GM11168 (cell line): Measurements from ENCODE around the gene TMC1.

Experiments
- in situ Hi-C: fragments of 300-500 bp; cut with MboI; formaldehyde crosslinking; loops from one replicate; pipeline ENCODE4 v1.12.0; 2022; ENCODE audit warnings: low sequenced_read_pairs; ENCODE audit not compliant: unreplicated experiment

The TMC1 gene

DNA sequence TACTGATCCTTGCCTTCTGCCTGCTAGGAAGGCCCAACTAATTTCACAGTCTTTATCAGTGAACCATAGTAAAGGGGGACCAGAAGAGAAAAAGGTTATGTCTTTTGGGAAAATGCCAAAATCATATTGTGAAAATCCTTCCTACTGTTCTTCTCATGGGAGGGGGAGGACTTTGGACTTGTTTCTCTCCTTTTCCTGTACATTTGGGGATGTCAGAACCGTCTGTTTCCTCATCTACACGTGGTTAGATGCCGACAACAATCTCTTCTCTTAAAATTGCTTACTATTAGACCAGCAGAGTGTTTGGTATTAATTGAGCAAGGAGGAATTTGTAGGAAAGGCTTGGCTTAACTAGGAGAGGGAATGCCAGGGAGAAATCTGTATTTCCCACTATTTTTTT, 77.2 kb downstream of the TMC1 start:
- in situ Hi-C loops = no loop called here

DNA sequence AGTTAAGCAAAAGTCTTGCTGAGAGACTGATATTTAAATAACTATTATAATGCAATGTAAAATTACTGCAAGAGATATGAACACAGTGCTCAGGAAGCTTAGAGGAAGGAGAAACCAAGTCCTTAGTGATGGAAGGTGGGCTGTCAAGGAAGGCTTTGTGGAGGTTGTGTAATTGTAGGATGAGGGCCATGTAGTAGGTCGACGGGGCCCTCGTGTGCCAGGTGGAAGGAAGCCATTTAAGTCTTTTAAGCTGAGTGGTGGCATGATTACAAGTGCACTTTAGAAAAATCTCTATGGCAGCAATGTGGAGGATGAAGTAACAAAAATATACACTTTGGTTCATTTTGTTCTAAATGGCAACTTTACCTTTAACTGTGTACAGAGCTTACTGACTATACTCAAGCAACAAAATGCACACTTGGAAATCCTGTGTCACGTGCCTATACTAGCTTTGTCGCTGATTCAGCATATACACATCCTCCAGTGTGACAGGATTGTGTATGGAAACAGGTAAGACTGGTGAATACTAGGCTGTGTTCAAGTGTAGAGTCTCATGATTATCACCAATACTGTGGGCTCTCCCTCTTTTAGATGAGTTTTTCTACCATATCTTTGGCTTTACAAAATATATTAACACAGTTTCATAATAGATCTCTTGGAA, 78.6 kb downstream of the TMC1 start:
- in situ Hi-C loops = no loop called here

DNA sequence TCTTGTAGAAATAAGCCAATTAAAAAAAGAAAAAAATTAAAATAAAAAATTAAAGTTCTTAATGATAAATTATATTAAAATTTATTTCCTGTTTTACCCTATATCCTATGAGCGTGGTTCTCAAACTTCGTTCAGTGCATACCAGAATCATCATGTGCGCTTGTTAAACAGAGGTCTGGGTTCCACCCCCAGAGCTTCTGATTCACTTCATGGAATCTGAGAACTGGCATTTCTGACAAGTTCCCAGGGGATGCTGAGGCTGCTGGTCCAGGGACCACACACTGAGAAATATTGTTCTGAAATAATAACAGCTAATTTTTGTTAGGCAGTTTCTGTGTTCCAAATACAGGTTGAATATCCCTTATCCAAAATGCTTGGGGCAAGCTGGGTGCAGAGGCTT, 79.3 kb downstream of the TMC1 start:
- in situ Hi-C loops = no loop called here

DNA sequence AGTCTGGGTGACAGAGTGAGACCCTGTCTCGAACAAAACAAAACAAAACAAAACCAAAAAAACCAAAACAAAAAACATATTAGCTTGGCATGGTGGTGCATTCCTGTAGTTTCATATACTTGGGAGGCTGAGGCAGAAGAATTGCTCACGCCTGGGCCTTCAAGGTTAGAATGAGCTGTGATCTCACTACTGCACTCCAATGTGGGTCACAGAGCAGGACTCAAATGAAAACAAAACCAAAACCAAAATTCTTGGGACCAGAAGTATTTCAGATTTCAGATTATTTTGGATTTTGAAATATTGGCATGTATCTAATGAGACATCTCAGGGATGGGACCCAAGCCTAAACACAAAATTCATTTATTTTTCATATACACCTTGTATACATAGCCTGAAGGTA, 80.2 kb downstream of the TMC1 start:
- in situ Hi-C loops = no loop called here

DNA sequence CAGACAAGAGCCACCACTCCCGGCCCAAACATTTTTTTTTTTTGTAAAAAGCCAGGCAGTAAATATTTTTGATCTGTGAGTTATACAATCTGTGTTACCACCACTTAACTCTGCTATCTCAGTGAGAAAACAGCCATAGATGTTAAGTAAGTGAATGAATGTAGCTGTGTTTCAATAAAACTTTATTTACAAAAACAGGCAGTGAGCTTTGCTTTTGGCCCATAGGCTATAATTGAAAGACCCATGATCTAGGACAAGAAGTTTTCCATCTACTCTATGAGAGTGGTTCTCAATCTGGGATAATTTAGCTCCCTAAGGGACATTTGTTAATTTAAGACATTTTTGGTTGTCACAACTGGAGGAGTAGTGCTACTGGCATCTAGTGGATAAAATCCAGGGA, 91.0 kb downstream of the TMC1 start:
- in situ Hi-C loops = no loop called here

DNA sequence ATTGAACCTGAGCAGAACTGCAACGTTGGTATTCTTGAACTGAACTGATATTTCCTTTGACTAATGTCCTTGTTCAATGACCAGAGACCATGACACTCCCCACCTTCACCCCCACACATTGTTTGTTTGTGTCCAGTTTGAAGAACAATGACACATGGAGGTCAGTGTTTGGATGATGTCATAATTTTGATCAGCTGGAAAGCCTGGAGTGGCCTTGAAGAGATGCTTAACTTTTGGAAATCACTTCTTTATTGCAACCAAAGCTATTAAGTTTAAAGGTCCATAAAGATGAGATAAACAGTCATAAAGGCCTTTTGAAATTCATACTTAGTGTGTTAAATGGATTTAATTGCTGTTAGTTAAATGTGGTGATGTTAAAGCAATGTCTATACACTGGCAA, 92.7 kb downstream of the TMC1 start:
- in situ Hi-C loops = no loop called here

DNA sequence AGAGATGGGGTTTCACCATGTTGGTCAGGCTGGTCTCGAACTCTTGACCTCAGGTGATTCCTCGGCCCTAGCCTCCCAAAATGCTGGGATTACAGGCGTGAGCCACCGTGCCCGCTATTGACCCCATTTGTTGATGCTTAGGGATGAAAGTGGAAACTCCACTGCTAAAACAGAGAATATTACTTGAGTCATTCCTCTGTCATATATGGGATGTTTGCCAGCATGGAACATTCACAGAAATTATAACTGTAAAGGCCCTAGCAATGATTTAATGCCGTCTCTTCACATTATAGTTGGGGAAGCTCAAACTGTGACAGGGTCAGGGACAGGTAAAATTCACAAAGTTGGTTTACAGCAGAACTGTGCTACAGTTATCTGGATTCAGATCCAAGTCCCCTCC, 94.5 kb downstream of the TMC1 start:
- in situ Hi-C loops = no loop called here

DNA sequence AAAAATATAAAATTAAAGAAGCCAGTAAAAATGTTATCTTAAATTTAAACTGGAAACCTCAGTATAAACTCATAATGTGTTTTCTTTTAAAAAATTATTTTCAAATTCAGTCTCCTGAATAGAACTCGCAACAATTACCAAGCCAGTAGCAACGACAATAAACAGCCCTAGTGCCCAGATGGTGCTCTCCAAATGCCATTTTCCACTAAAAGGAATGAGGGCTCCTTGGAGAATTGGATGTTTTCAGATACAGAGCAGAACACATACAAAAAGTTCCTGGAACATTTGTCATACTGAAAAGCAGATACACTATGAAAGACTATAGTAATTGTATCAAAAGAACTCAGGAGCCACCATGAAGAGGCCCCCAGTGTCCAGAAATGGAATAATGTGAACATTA, 97.4 kb downstream of the TMC1 start:
- in situ Hi-C loops = no loop called here

DNA sequence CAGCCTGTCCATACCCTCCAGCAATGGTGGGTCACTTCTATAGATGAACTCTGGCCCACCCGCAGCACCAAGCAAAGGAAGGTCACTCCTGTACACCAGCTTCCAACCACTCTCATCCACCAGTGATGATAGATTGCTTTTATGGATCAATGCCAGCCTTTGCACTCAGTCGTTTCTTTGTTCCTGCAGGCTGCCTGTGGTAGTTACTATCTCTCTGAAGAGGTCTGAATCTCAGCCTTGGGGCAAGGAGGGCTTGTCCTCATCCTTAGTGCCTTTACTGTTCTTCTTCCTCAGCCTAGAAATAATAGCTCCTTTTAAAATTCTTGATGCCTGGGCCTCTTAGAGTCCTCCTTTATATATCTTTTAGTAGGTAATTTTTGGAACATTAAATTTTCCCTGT, 100.8 kb downstream of the TMC1 start:
- in situ Hi-C loops = no loop called here

DNA sequence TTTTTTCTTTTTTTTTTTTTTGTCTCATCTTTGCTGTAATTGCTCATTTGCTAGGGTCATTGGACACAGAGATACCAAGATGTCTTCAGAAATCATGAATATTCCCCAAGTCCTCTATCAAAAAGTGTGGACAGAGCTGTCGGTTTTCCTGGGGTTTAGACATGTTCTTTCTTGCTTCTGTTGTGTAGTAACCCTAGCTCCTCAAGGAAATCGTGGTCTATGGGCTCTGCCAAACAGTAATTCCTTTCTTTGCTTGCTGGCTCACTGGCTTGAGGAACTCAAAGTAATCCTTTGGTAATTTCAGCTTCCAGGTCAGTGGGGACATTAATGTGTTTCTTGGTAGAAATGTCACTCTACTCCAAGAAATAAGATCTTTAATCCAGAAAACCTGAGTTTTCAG, 101.7 kb downstream of the TMC1 start:
- in situ Hi-C loops = no loop called here

DNA sequence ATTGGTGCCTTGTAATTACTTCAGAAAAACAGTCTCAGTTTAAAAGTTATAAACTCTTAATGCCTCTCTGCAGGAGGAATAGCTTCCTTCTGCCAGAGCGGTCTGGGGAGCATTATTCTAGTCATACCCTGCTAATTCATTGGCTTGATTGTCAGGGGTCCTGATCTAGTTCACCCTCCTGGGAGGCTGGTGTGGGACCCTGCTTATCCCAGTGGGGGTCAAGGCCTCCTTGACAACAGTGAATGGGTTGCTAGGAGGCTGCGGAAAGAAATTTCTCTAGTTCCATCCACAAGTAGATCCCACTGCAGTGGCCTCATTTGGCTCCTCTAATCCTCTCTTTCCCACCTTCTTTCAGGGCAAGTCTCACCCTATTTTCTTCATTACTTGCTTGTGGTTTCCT, 105.7 kb downstream of the TMC1 start:
- in situ Hi-C loops = no loop called here

DNA sequence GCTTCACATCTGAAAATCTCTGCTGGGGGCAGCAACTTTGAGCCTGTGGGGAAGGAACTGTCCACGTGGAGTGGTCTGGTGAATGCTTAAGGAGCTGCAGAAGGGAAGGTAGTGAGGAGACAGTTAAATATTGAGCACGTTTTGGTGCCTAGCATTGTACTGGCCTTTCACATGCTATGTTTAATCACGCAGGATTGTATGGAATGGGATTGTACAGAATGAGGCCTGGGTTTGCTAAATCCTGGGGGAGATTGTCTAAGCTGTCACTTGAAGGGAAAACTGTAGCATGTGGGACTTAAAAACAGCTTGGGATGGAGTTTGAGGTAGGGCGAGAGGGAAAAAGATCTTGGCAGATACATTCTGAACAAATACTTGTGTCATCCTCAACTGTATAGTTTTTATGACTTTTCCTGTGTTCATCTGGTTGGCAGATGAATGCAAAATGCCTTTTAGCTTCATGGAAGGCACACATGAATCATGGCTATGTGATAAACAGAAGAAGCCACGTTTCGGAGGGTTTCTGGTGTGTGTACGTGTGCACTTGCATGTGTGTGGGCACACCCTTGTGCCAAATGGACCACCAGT, 106.6 kb downstream of the TMC1 start:
- in situ Hi-C loops = no loop called here

DNA sequence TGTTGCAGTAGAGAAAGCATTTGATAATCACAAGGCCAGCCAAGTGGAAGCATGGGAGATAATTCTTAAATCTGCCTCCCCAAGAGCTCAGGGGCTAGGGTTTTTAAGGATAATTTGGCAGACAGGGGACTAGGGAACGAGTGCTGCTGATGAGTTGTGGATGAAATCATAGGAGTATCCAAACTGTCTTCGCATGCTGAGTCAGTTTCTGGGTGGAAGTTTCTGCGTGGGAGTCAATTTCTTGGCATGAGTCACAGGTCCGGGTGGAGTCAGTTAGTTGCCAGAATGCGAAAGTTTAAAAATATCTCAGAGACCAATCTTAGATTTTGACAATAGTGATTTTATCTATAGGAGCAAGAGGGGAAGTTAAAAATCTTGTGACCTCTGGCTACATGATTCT, 112.6 kb downstream of the TMC1 start:
- in situ Hi-C loops = no loop called here

DNA sequence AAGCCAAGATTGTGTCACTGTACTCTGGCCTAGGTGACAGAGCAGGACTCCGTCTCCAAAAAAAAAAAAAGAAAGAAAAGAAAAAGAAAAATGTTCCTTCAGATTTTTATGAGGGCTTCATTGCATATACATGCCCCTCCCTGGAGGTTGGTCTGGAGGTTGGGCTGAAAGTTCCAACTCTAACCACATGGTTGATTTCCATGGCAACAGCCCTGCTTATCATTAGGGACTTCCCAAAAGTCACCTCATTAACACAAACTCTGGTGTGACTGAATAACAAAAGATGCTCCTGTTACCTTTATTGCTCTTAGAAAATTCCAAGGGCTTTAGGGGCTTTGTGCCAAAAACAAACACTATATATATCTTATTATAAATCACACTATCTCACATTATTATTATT, 113.8 kb downstream of the TMC1 start:
- in situ Hi-C loops = no loop called here

DNA sequence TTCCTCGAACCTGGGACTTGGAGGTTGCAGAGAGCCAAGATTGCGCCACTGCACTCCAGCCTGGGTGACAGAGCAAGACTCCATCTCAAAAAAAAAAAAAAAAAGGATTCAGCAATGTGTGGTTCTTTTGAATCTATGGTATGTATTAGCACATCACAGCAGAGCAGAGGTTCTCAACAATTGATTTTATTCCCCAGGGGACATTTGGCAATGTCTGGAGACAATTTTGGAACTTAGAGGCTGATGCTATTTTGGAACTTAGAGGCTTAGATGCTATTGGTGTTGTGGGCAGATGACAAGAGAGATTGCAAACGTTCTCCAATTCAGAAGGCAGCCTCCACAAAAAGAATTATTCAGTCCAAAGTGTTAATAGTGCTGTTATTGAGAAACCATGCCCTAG, 115.2 kb downstream of the TMC1 start:
- in situ Hi-C loops = no loop called here

DNA sequence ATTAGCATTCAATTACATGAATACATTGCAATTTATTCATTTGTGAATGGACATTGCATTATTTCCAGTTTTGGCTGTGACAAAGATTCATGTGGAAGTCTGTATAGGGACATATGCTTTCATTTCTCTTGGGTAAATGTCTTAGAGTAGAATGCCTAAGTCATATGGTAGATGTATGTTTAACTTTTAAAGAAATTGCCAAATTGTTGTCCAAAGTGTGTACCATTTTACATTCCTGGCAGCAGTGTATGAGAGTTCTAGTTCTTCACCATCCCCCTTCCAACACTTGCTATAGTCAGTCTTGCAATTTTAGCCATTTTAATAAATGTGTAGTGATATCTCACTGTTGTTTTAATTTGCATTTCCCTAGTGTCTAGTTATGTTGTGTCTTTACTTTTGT, 122.2 kb downstream of the TMC1 start:
- in situ Hi-C loops = no loop called here

DNA sequence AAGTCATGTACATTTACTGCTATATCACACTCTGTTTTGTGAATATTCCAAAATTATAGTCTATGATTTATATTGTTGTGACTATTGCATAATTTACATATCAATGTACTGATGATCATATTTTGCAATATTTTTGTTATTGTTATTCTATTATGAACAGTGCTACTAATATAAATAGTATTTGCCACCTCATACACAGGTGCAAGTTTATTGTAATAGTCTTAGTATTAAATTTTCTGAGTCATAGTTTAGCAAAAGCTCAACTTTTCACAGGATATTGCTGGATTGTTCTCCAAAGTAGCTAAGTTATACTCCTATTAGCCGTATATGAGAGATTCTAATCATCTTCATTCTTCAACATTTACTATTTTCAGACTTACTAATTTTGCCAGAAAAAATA, 124.7 kb downstream of the TMC1 start:
- in situ Hi-C loops = no loop called here

DNA sequence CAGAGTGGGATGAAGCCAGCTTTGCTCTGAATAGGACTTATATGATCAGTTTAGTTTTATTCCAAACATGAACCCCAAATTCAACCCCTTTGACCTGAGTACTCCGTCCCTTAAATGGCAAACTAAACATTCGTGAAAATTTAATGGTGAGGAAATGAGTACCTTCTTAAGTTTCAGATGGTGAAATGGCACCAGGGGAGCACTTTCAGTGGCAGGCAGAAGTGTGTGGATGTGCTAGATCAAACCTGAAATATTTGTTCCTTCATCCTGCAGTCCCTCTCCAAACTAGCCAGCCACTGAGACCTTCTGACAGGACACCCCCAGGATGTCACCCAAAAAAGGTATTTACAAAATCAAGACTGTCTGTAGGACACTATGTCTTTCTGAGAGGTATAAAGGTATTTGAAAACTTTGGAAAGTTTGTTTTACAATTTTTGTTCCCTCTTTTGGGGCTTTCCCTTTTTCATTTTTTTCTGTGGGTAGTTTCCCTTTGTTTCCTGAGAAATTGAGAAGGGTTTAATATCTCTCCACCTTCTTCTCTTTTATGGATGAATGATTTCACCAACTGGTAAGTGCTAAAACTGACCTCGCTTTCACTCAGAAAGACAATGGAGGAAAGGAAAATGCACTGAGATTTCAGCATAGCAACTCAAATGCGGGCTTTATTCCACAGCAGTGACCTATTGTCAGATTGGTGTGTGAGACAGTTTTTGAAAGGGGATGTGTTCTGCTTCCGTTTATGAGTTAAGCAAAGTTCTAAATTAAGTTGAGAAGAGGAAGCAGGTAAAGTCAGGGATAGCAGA, 127.1 kb downstream of the TMC1 start:
- in situ Hi-C loops = no loop called here

DNA sequence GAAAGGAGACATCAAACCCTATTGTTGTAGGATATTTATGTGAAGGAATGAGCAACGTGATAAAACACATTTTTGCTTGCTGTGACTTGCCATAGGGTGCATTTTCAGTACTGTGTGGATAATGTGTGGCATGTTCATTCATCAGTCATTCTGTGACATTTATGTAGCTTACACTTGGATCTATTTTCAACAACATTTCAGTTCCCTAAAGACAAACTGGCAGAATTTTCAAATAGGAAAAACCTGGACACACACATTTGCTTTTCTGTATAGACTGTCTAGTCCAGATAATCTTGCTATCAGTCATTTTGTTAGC, 127.7 kb downstream of the TMC1 start:
- in situ Hi-C loops = no loop called here

DNA sequence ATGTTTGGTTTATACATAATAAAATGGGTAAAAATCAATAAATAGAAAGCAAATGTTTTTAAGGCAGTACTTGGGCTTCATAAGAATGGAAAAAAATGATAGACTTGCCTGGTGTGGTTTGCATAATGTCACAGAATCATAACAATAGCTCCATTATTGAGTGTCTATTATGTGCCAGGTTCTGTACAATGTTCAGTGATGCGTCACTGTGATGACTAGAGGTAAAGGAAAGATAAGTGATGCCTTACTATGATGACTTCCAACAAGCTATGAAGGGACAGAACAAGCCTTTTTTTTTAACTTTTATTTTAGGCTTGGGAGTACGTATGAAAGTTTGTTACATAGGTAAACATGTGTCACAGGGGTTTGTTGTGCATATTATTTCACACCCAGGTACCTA, 128.8 kb downstream of the TMC1 start:
- in situ Hi-C loops = no loop called here

DNA sequence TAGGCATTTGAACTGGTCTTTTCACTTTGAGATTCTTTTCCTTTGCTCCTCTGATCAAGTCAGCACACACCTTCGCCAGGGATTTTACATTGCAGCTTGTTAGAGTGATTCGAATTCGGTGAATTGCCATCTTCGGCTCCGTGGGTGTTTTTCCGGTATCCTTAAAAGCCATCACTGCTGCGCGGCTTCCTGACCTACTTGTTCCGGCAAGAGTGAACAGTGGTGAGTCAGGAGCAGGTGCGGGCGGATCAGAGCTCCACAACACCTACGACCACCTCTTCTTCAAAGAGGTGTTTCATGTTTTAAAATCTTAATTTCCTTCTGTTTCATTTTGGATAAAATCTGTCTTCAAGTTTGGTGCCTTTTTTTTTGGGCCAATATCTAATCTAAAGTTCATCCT, 134.6 kb downstream of the TMC1 start:
- in situ Hi-C loops = no loop called here

DNA sequence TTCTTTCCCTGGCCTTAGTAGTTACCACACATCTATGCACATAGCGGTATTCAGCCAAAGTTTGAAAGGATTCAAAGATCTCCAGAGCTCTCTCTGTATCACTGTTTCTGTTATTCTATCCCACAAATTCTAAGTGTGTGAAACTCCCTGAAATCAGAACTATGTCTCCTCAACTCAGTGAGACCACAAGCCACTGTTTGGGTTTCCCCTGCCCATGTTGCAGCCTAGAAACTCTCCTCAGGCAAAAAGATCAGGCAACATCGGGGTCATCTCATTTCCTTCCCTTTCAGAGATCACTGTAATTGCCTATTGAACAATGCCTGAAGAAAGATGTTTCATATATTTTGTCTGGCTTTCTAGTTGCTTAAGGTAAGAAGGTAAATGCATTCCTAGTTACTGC, 135.6 kb downstream of the TMC1 start:
- in situ Hi-C loops = no loop called here
